Measurements from ENCODE around the gene COMMD4. TPM values are rescaled to one million over a fixed set of nuclear protein-coding genes. Genes with fewer than 3 reads are reported as not detected.

The COMMD4 gene
- polyA plus RNA-seq, 3 donors, result 41.1 to 63.1 (median 41.3) TPM

DNA sequence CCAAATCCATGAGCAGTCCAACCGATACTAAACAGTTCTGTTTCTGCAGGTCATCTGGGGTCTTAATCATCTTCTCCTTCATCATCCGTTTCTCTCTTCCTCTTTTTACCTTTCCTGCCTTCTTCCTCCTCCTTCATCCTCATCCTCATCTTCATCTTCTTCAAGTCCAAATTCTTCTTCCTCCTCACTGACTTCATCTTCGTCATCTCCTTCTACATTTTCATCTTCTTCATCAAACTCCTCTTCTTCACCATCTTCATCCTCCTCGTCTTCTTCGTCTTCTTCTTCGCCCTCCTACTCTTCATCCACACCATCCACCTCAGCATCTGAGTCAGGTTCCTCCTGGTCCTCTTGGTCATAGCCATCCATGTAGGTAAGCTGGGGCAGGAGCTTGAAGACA, 14.2 kb upstream of the COMMD4 start:
- H4K20me1 ChIP-seq (ENCODE audit: insufficient read depth, low read length), result no peaks in the 10 kb centered on the region
- H3K4me2 ChIP-seq (replicated peaks; ENCODE audit: extremely low read depth, low read length, poor library complexity, severe bottlenecking), result no peak overlapping the region
- no peaks in the 10 kb centered on the region for H3K79me2 ChIP-seq (ENCODE audit: insufficient read depth, low read length)
- H3K27me3 ChIP-seq (ENCODE audit: control insufficient read depth in 2 of 2, insufficient read depth in 2 of 2, low read length in 2 of 2), result no peaks in the 10 kb centered on the region
- H3K4me1 ChIP-seq (ENCODE audit: control insufficient read depth in 1 of 2, insufficient read depth in 2 of 2, low read length in 2 of 2), result no peaks in the 10 kb centered on the region
- no peak for DNase-seq
- Mint-ChIP-seq H3K4me1 (no peaks in the 10 kb centered on the region), H3K27me3 (ENCODE audit: low read depth in 3 of 3) (peaks cover 1 to 9% (median 4%) of the 10 kb centered on the region in 3 donors), H3K36me3 (no peaks in the 10 kb centered on the region), H3K9me3 (no peaks in the 10 kb centered on the region), H3K27ac (no peak overlapping the region), H3K4me3 (peak overlapping the region in 1 of 2 donors; percentile 4)
- TF ChIP-seq, protein P1, sequence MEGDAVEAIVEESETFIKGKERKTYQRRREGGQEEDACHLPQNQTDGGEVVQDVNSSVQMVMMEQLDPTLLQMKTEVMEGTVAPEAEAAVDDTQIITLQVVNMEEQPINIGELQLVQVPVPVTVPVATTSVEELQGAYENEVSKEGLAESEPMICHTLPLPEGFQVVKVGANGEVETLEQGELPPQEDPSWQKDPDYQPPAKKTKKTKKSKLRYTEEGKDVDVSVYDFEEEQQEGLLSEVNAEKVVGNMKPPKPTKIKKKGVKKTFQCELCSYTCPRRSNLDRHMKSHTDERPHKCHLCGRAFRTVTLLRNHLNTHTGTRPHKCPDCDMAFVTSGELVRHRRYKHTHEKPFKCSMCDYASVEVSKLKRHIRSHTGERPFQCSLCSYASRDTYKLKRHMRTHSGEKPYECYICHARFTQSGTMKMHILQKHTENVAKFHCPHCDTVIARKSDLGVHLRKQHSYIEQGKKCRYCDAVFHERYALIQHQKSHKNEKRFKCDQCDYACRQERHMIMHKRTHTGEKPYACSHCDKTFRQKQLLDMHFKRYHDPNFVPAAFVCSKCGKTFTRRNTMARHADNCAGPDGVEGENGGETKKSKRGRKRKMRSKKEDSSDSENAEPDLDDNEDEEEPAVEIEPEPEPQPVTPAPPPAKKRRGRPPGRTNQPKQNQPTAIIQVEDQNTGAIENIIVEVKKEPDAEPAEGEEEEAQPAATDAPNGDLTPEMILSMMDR (IDR thresholded peaks at IDR 0.05), result no peak
- no peak overlapping the region for H3K9ac ChIP-seq (ENCODE audit: insufficient read depth, low read length, poor library complexity, severe bottlenecking)
- intact Hi-C loops (cut with micrococcal nuclease), result no loop called here
- WGBS (ENCODE audit: insufficient coverage), result 82% methylated on average over 6 of the region's 6 CpGs
- no peak overlapping the region for H2AFZ ChIP-seq (ENCODE audit: insufficient read depth, low read depth, low read length, poor library complexity, severe bottlenecking)
- H3K9me3 ChIP-seq (replicated peaks in 1 of 2; ENCODE audit: control insufficient read depth in 1 of 2, insufficient read depth in 1 of 2, low read length in 2 of 2), result no peaks in the 10 kb centered on the region
- H3K4me3 ChIP-seq (replicated peaks in 1 of 3; ENCODE audit: low read depth in 2 of 3, low read length in 3 of 3), result no peak overlapping the region
- H3K27ac ChIP-seq (ENCODE audit: low read depth in 1 of 2, low read length in 2 of 2), result no peak overlapping the region
- H3K36me3 ChIP-seq (replicated peaks in 1 of 2; ENCODE audit: control insufficient read depth in 1 of 2, insufficient read depth in 2 of 2, low read length in 2 of 2), result no peaks in the 10 kb centered on the region

DNA sequence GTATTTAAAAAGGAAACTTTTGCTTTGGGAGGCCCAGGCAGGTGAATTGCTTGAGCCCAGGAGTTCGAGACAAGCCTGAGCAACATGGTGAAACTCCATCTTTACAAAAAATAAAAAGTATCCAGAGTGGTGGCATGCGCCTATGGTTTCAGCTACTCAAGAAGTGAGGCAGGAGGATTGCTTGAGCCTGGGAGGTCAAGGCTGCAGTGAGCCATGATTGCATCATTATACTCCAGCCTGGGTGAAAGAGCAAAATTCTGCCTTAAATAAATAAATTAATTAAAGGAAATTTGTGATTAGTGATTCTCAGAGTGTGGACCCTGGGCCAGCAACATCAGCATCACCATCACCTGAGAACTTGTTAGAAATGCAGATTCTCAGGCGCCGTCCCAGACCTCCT, 9.9 kb upstream of the COMMD4 start:
- H4K20me1 ChIP-seq (ENCODE audit: insufficient read depth, low read length), result no peaks in the 10 kb centered on the region
- TF ChIP-seq, protein P1 (IDR thresholded peaks at IDR 0.05), result no peak
- H2AFZ ChIP-seq (ENCODE audit: insufficient read depth, low read depth, low read length, poor library complexity, severe bottlenecking), result no peak overlapping the region
- H3K27ac ChIP-seq (ENCODE audit: low read depth in 1 of 2, low read length in 2 of 2), result no peak overlapping the region
- Mint-ChIP-seq H3K27ac (no peak overlapping the region), H3K9me3 (no peaks in the 10 kb centered on the region), H3K4me1 (no peaks in the 10 kb centered on the region), H3K27me3 (ENCODE audit: low read depth in 3 of 3) (peaks cover 2 to 9% (median 5%) of the 10 kb centered on the region in 3 donors), H3K4me3 (no peak overlapping the region), H3K36me3 (no peaks in the 10 kb centered on the region)
- H3K4me2 ChIP-seq (replicated peaks; ENCODE audit: extremely low read depth, low read length, poor library complexity, severe bottlenecking), result no peak overlapping the region
- WGBS (ENCODE audit: insufficient coverage), result no CpG with 5 or more reads among the region's 4 CpGs
- no peak overlapping the region for H3K9ac ChIP-seq (ENCODE audit: insufficient read depth, low read length, poor library complexity, severe bottlenecking)
- H3K36me3 ChIP-seq (replicated peaks in 1 of 2; ENCODE audit: control insufficient read depth in 1 of 2, insufficient read depth in 2 of 2, low read length in 2 of 2), result no peaks in the 10 kb centered on the region
- no peaks in the 10 kb centered on the region for H3K79me2 ChIP-seq (ENCODE audit: insufficient read depth, low read length)
- no peaks in the 10 kb centered on the region for H3K9me3 ChIP-seq (replicated peaks in 1 of 2; ENCODE audit: control insufficient read depth in 1 of 2, insufficient read depth in 1 of 2, low read length in 2 of 2)
- intact Hi-C loops (cut with micrococcal nuclease), result no loop called here
- no peaks in the 10 kb centered on the region for H3K27me3 ChIP-seq (ENCODE audit: control insufficient read depth in 2 of 2, insufficient read depth in 2 of 2, low read length in 2 of 2)
- no peak overlapping the region for H3K4me3 ChIP-seq (replicated peaks in 1 of 3; ENCODE audit: low read depth in 2 of 3, low read length in 3 of 3)
- H3K4me1 ChIP-seq (ENCODE audit: control insufficient read depth in 1 of 2, insufficient read depth in 2 of 2, low read length in 2 of 2), result no peaks in the 10 kb centered on the region
- DNase-seq, result no peak
